Erythroblast (primary cell): ENCODE measurements around the gene SPG21.
A peak's percentile ranks its signal among the peaks of the same experiment; 100 is the strongest.

ENCODE experiments used
- DNase-seq, 2 experiments: peaks; one replicate each; lab custom pipeline; 2025; lab: John Stamatoyannopoulos, UW
- GATA1 ChIP-seq: IDR thresholded peaks from 2 replicates; pipeline ENCODE4 v1.6.1; 2011; ENCODE audit warnings: low read depth, mild to moderate bottlenecking, control low read depth, low read length, moderate library complexity
- POLR2A ChIP-seq: IDR thresholded peaks from 2 replicates; pipeline ENCODE4 v1.6.1; 2011; ENCODE audit warnings: mild to moderate bottlenecking, low read length

The SPG21 gene

DNA sequence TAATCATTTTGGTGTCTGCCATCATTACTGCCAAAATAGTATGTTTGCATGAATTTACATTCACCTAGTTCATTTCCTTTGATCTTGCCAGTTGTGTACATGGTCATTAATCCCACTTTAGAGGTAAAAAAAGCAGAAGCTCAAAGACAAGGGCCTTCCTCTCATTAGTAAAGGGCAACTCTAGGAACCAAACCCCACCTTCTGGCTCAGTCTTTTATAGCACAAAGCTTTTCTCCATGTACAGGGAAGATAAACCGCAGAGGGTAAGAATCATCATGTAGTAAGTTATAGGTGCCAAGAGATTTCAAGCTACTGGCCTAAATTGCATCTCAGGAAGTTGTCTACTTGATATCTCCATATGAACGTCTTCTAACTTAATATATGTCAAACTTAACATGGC is 19.3 kb upstream of the SPG21 start:
- DNase-seq: no peak

DNA sequence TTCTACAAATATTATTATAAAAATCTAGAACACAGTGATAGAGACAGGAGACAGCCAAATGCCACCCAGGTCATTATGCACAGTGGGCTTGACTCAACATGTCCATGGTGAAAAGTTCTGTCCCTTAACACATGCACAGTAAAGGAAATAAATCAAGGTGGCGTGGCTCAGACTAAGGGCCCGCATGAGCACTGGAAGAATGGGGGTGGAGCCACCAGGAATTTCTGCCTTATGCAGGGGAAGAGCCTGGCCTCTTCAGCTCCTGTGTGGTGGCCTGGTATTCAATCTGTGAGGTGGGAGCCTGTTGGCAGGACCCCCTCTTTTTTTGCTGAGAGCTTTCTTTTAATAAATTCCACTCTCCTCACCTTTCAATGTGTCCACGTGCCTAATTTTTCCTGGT is 17.2 kb upstream of the SPG21 start:
- DNase-seq: no peak
- TF ChIP-seq GATA1: no peak
- TF ChIP-seq POLR2A: no peak

More for the DNA sequence above, 19.3 kb upstream of the SPG21 start:
- TF ChIP-seq POLR2A (no peak), GATA1 (no peak)

DNA sequence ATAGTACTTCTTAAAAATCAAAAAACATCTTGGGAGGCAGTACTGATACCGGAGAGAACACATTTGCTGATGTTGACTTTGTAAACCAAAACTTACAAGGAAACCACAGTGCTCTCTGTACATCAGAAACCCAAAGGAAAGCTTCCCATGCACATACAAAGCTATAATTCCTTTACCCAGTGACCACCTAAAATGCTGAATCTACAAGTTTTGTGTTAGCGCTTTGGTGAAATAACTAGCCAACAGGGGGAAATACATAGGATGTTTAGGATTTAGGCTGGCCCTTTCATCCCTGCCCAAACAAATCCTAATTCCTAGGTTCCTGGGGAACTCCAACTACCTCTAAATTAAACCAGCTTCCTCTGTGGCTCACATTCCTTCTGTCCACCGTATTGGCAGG is 15.3 kb upstream of the SPG21 start:
- no peak for TF ChIP-seq POLR2A
- TF ChIP-seq GATA1: no peak
- no peak for DNase-seq

DNA sequence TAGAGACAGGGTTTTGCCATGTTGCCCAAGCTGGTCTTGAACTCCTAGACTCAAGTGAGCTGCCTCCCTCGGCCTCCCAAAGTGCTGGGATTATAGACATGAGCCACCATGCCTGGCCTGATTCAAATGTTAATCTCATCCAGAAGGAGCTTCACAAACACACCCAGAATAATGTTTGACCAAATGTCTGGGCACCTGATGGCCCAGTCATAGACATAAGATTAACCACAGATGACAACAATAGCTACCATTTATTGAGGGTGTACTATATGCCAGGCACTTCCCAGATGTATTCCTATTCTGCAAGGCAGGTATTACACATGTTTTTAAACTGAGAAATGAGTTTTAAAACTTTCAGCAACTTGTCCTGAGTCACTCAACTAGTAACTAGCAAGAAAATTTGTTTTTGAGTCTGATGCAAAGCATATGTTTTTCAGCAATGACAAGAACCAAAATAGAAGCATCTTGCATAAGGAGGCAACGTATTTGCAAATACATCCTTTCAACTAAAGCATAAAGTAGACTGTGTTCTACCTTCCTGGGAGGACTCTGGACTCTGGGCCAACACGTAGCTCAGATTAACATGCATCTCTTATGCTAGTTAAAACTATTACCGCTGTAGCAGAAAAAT is 8.1 kb upstream of the SPG21 start:
- TF ChIP-seq POLR2A (no peak), GATA1 (no peak)

DNA sequence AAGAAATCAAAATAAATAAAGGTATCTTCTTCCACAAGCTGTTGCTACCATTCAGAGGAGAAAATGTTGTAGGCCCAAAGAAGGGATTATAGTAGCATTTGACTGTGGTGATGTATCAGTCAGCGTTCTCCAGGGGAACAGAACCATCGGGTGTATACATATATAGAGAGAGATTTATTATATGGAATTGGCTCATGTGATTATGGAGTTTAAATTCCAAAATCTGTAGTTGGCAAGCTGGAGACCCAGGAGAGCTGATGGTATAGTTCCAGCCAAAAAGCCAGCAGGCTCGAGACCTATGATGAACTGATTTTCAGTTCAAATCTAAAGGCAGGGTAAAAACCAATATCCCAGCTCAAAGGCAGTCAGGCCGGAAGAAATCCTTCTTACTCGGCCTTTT is 7.4 kb upstream of the SPG21 start:
- no peak for DNase-seq
- TF ChIP-seq POLR2A (no peak), GATA1 (no peak)

More for the DNA sequence above, 8.1 kb upstream of the SPG21 start:
- no peak for DNase-seq

DNA sequence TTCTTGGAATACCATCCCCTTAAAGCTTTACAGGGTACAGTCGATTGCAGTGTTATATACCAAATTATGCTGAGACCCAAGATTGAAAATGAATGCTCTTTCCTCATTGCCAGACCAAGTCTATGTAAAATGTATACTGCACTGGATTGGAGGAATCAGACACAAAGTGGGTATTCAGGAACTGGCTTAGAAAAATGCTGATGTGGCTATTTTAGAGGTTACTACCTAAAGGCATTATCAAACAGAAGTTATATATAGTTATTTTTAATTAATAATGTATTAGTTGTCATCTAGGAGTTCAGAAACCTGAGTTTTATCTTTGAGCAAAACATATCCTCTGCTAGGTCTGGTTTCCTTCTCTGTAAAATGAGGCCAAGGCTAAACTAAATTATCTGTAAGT is 3.6 kb upstream of the SPG21 start:
- DNase-seq: no peak
- TF ChIP-seq POLR2A (no peak), GATA1 (no peak)

DNA sequence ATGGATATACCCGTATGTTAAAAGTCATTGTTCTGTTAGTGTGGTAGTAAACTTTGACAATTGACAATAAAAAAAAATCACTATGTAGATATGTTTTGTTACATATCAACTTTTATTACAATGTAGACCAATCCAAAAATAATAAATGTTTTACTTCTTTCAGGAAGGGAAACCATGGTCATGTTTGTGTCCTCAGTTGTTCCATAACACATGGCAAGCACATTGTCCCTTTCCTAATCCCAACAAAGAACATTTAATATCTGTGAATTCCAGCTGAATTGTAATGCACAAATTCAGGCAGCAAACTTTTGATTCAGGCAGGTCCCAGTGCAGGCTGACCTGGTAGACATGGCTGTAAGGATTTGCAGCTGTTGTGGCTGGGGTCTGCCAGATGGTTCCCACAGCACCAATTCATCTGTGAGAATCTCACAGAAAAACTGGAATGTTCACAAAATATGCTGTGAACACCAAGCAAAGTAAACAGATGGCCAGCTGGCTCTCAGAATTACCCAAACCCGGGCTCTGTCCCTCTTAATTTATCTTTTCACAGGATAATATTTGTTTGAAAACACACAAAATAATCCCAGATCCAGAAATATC is 1.9 kb upstream of the SPG21 start:
- no peak for DNase-seq
- no peak for TF ChIP-seq GATA1
- no peak for TF ChIP-seq POLR2A

DNA sequence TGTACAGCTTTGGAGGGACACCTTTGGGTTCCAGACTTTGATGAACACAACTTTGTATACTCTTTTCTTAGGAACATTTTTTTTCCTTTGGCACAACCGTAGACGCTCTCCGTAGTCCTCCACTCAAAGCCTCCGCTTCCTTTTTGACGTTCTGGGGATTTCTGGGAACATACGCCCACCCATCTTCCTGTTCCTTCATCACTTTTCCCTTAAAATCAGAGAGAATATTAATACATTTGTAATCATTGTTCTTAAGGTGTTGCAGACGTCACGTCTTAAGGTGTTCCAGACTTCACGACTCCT is 405 bp upstream of the SPG21 start:
- no peak for DNase-seq
- no peak for TF ChIP-seq GATA1
- TF ChIP-seq POLR2A: peak; percentile 15

DNA sequence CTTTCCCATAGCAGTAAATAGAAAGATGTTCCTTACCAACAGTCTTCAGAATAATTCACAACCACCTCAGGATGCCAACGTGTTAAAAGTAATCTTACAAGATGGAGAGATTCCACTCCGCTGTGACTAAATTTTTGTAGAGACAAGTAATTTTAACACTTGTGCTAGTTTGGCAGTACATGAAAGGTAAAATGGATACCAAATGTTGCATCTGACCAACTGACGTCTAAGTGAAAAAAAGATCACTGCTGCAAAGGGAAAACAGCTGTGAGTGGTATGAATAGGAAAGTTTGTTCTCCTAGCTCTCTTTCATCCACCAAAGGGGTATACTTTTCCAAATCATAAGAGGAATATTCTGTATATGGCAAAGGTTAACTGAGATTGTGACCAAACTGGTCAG is 2.6 kb downstream of the SPG21 start:
- TF ChIP-seq POLR2A (no peak), GATA1 (no peak)
- no peak for DNase-seq

DNA sequence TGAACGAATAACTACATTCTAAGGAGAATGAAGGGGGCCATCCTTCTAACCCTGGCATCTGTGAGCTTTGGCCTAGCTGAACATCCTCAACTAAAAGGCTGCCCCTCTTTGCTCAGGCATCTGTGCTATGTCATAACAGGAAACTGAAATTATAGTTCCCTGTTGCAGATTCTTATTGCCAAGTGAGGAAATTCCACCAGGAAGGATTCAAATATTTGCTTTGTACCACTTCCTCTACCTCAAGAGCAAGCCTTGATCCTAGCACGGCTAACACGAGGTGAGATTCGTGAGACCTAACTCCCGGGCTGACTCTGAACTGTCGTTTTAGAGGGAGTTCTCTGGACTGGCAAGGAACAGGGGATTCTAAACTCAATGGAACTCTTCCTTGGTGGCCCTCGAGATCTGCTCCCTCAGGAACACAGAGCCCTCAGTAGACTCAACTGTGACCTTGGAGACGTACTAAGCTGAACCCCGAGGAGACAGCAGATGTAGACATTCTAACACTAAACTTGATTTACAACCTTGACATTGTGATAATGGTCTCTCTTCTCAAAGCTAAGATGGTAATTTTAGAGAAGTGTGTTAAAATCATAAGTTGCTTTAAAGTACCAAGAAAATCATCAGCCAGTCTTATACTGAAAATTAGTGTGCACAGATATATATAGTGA is 4.2 kb downstream of the SPG21 start:
- TF ChIP-seq GATA1 (no peak), POLR2A (no peak)
- no peak for DNase-seq

DNA sequence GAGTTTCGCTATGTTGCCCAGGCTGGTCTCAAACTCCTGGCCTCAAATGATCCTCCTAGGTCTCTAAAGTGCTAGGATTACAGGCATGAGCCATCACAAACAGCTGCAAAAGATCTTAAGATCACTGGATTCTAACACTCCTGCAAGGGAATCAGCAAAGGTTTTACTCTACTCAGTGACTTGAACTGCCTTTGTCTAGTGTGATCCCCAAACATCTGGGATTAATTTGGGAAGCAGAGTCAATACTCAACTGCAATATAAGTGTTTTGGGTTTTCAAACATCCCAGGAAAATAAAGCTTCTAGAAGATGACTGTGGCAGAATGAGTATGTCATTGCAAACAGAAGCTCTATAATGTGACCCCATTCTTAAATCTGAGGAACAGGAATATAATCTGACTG is 7.2 kb downstream of the SPG21 start:
- no peak for TF ChIP-seq POLR2A
- no peak for TF ChIP-seq GATA1
- DNase-seq: no peak

DNA sequence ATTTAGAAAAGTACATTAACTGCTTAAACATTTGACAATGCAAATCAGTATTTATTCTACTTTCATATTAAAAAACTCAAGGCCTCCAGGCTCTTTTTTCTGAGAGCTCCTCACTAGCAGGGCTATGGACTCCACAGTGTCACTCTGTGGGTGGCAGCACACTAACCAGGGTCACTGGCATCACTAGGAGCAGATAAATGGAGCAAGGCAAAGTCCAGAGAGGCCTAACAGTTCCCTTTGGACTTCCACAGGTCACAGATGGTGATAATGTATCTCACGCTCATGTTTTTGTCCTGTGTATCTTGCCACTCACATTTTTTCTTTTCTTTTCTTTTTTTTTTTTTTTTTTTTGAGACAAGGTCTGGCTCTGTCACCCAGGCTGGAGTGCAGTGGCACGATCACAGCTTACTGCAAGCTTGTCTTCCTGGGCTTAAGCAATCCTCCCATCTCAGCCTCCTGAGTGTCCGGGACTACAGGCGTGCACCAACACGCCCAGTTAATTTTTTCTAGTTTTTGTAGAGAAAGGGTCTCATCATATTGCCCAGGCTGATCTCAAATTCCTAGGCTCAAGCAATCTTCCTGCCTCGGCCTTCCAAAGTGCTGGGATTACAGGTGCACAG is 7.8 kb downstream of the SPG21 start:
- TF ChIP-seq GATA1 (no peak), POLR2A (no peak)
- DNase-seq: no peak

DNA sequence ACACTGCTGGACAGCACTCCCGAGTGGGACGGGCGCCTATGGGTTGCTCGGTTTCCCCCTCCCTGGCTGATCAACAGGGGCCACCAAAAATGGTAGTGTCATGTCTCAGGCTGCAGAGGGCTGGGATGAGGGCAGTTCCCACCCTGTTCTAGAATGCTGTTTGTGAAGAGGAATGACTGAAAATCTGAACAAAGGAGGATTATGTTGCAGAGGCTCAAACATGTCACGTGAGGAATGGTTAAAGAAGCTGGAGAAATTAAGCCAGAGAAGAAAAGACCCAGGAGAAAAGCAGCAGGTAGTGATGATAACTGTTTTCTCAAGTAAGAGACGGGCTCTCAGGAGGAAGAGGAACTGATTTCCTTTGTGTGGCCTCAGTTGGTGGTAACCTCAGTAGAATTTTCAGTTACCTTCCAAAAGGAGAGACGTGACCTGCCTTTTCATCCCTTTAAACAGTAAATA is 10.4 kb downstream of the SPG21 start:
- TF ChIP-seq POLR2A: no peak
- TF ChIP-seq GATA1: no peak
- no peak for DNase-seq

DNA sequence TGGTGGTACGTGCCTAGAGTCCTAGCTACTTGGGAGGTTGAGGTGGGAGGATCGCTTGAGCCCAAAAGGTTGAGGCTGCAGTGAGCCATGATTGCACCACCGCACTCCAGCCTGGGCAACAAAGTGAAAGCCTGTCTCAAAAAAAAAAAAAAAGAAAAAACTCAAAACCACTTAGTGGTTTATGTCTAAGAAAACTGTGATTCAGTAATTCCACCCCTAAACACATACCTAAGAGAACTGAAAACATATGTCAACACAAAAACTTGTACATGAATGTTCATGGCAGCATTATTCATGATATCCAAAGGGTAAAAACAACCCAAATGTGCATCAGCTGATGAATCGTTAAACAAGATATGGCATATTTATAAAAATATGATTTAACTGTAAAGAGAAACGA is 14.3 kb downstream of the SPG21 start:
- no peak for DNase-seq
- TF ChIP-seq GATA1: no peak
- TF ChIP-seq POLR2A: no peak

DNA sequence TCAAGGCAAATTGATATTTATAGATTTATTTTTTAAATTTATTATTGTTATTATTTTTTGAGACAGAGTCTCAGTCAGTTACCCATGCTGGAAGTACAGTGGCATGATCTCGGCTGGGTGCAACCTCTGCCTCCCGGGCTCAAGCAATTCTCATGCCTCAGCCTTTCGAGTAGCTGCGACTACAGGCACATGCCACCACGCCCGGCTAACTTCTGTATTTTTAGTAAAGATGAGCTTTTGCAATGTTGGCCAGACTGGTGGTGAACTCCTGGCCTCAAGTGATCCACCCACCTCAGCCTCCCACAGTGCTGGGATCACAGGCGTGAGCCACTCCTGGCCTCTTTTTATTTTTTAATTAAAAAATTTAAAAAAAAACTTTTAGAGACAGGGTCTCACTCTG is 19.0 kb downstream of the SPG21 start:
- no peak for DNase-seq
- TF ChIP-seq POLR2A (no peak), GATA1 (no peak)
